H9 (cell line): ENCODE measurements around the gene ADGRG2. TPM values are rescaled to one million over a fixed set of nuclear protein-coding genes. Genes with fewer than 3 reads are reported as not detected.

Experiments
- DNase-seq: peaks from one replicate; pipeline ENCODE4 v3.0.0-alpha.2; 2017
- H2AFZ ChIP-seq: one replicate; pipeline ENCODE4 v1.6.1; 2013; ENCODE audit warnings: mild to moderate bottlenecking, low read length, control low read depth, moderate library complexity
- H2AK5ac ChIP-seq: 2 replicates; pipeline ENCODE4 v1.6.1; 2013; ENCODE audit warnings: low read length, control low read depth, mixed read lengths; ENCODE audit not compliant: insufficient read length
- H2BK120ac ChIP-seq: one replicate; pipeline ENCODE4 v1.6.1; 2013; ENCODE audit warnings: low read depth, mild to moderate bottlenecking, low read length, control low read depth, inconsistent platforms; ENCODE audit not compliant: poor library complexity, severe bottlenecking
- H2BK12ac ChIP-seq: 2 replicates; pipeline ENCODE4 v1.6.1; 2013; ENCODE audit warnings: low read length, control low read depth, mixed read lengths, low read depth; ENCODE audit not compliant: insufficient read length
- H2BK15ac ChIP-seq: 2 replicates; pipeline ENCODE4 v1.6.1; 2013; ENCODE audit warnings: low read depth, low read length, control low read depth
- H2BK20ac ChIP-seq: one replicate; pipeline ENCODE4 v1.6.1; 2013; ENCODE audit warnings: low read depth, mild to moderate bottlenecking, low read length, control low read depth, inconsistent platforms; ENCODE audit not compliant: poor library complexity, severe bottlenecking
- H2BK5ac ChIP-seq: 2 replicates; pipeline ENCODE4 v1.6.1; 2013; ENCODE audit warnings: low read length, control low read depth, mixed read lengths; ENCODE audit not compliant: insufficient read length
- H3K14ac ChIP-seq: 2 replicates; pipeline ENCODE4 v1.6.1; 2013; ENCODE audit warnings: low read length, control low read depth; ENCODE audit not compliant: insufficient read depth
- H3K18ac ChIP-seq: 2 replicates; pipeline ENCODE4 v1.6.1; 2013; ENCODE audit warnings: low read depth, mild to moderate bottlenecking, mixed read lengths, low read length, control low read depth; ENCODE audit not compliant: insufficient read length
- H3K23ac ChIP-seq: 2 replicates; pipeline ENCODE4 v1.6.1; 2013; ENCODE audit warnings: low read length, control low read depth, mixed read lengths, low read depth; ENCODE audit not compliant: insufficient read length
- H3K23me2 ChIP-seq: 2 replicates; pipeline ENCODE4 v1.6.1; 2013; ENCODE audit warnings: low read depth, mild to moderate bottlenecking, mixed read lengths, low read length, control low read depth; ENCODE audit not compliant: insufficient read length, poor library complexity, severe bottlenecking
- H3K27ac ChIP-seq: 2 replicates; pipeline ENCODE4 v1.5.1; 2013; ENCODE audit warnings: low read length, control low read depth, mixed read lengths, low read depth; ENCODE audit not compliant: insufficient read length
- H3K27me3 ChIP-seq: 2 replicates; pipeline ENCODE4 v1.6.1; 2013; ENCODE audit warnings: low read length, control low read depth, inconsistent platforms; ENCODE audit not compliant: insufficient read depth
- H3K4ac ChIP-seq: 2 replicates; pipeline ENCODE4 v1.6.1; 2013; ENCODE audit warnings: low read depth, mild to moderate bottlenecking, control low read depth, inconsistent platforms, low read length, moderate library complexity
- H3K4me1 ChIP-seq: 2 replicates; pipeline ENCODE4 v1.6.1; 2013; ENCODE audit warnings: low read length, control low read depth, inconsistent platforms; ENCODE audit not compliant: insufficient read depth
- H3K4me2 ChIP-seq: 2 replicates; pipeline ENCODE4 v1.6.1; 2013; ENCODE audit warnings: low read length, control low read depth, mixed read lengths; ENCODE audit not compliant: insufficient read length, insufficient read depth
- H3K56ac ChIP-seq: 2 replicates; pipeline ENCODE4 v1.6.1; 2013; ENCODE audit warnings: low read depth, mild to moderate bottlenecking, mixed read lengths, low read length, control low read depth; ENCODE audit not compliant: insufficient read length
- H3K79me1 ChIP-seq: 2 replicates; pipeline ENCODE4 v1.6.1; 2013; ENCODE audit warnings: low read depth, mild to moderate bottlenecking, moderate library complexity, low read length, control low read depth, inconsistent platforms; ENCODE audit not compliant: insufficient read depth, poor library complexity, severe bottlenecking
- H3K79me2 ChIP-seq: 2 replicates; pipeline ENCODE4 v1.6.1; 2013; ENCODE audit warnings: low read length, control low read depth, inconsistent platforms; ENCODE audit not compliant: insufficient read depth
- H3K9ac ChIP-seq: 2 replicates; pipeline ENCODE4 v1.6.1; 2013; ENCODE audit warnings: low read length, control low read depth, mixed read lengths; ENCODE audit not compliant: insufficient read length; ENCODE audit errors: extremely low read depth
- H3K9me3 ChIP-seq: one replicate; pipeline ENCODE4 v1.6.1; 2013; ENCODE audit warnings: low read depth, low read length, inconsistent platforms; ENCODE audit not compliant: control insufficient read depth
- H3T11ph ChIP-seq: one replicate; pipeline ENCODE4 v1.6.1; 2013; ENCODE audit warnings: mild to moderate bottlenecking, low read length, control low read depth, inconsistent platforms
- H4K20me1 ChIP-seq: one replicate; pipeline ENCODE4 v1.6.1; 2013; ENCODE audit not compliant: control insufficient read depth, insufficient read length, insufficient read depth
- H4K5ac ChIP-seq: 2 replicates; pipeline ENCODE4 v1.6.1; 2013; ENCODE audit warnings: low read depth, mild to moderate bottlenecking, mixed read lengths, low read length, control low read depth; ENCODE audit not compliant: insufficient read length
- H4K8ac ChIP-seq: replicated peaks from 2 replicates; pipeline ENCODE4 v1.6.1; 2013; ENCODE audit warnings: low read length, control low read depth, mixed read lengths, low read depth; ENCODE audit not compliant: insufficient read length
- H4K91ac ChIP-seq: 2 replicates; pipeline ENCODE4 v1.6.1; 2013; ENCODE audit warnings: low read depth, mild to moderate bottlenecking, moderate library complexity, mixed read lengths, low read length, control low read depth; ENCODE audit not compliant: insufficient read length
- H3K27ac Mint-ChIP-seq, 3 experiments: 2 replicates in 2 of 3; 3 replicates in 1 of 3; pipeline ENCODE4 v1.8.0; 2020 to 2021; ENCODE audit warnings: mixed read lengths in 3 of 3, mild to moderate bottlenecking in 1 of 3, moderate library complexity in 1 of 3
- H3K27me3 Mint-ChIP-seq: 2 replicates; pipeline ENCODE4 v1.8.0; 2021; ENCODE audit warnings: low read depth, mild to moderate bottlenecking, moderate library complexity, mixed read lengths
- H3K36me3 Mint-ChIP-seq, 3 experiments: 2 replicates in 2 of 3; 3 replicates in 1 of 3; pipeline ENCODE4 v1.8.0; 2020 to 2021; ENCODE audit warnings: low read depth in 3 of 3, mixed read lengths in 3 of 3; ENCODE audit not compliant: insufficient read depth in 1 of 3
- H3K4me1 Mint-ChIP-seq, 2 experiments: 2 replicates each; pipeline ENCODE4 v1.8.0; 2020; ENCODE audit warnings: mixed read lengths in 2 of 2
- H3K4me3 Mint-ChIP-seq, 2 experiments: 2 replicates in 1 of 2; 3 replicates in 1 of 2; pipeline ENCODE4 v1.8.0; 2020 to 2021; ENCODE audit warnings: mild to moderate bottlenecking in 2 of 2, mixed read lengths in 2 of 2, moderate library complexity in 1 of 2
- H3K9me3 Mint-ChIP-seq, 2 experiments: 2 replicates in 1 of 2; 3 replicates in 1 of 2; pipeline ENCODE4 v1.8.0; 2020; ENCODE audit warnings: mild to moderate bottlenecking in 2 of 2, mixed read lengths in 2 of 2, moderate library complexity in 1 of 2
- CTCF ChIP-seq: fragments of 200-600 bp; sonication (generic); conservative IDR thresholded peaks from 3 replicates; pipeline ENCODE4 v1.8.0; 2021; ENCODE audit warnings: antibody characterized with exemption, mild to moderate bottlenecking
- WGBS: extraction: QIAGEN DNeasy Blood & Tissue Kit; methylation state at CpG from one replicate; pipeline ENCODE4 v1.1.7; 2013; ENCODE audit warnings: missing lambda C conversion rate, low lambda C conversion rate, mixed read lengths; ENCODE audit not compliant: insufficient read length; ENCODE audit errors: extremely low coverage; 5-methylcytosine and 5-hydroxymethylcytosine counted together
- total RNA-seq: library from RNA; stranded (reverse); gene quantifications from 2 replicates; pipeline ENCODE4 v1.2.1, GENCODE V29; 2021

The ADGRG2 gene
- total RNA-seq, 1 experiment from 2014 or later: 6.8 TPM

- peaks cover 43 to 53% of the 10 kb centered on the region in 2 experiments for H3K9me3 Mint-ChIP-seq
- H3K4me1 Mint-ChIP-seq: peaks cover 10 to 13% of the 10 kb centered on the region in 2 experiments
- H3K56ac ChIP-seq: no peak overlapping the region
- no peak overlapping the region for H3T11ph ChIP-seq
- no peaks in the 10 kb centered on the region for H4K20me1 ChIP-seq
- H2BK120ac ChIP-seq: no peak overlapping the region
- no peak overlapping the region for H4K5ac ChIP-seq
- no peak overlapping the region for H4K8ac ChIP-seq
- no peak overlapping the region for H3K4me2 ChIP-seq
- H3K23ac ChIP-seq: no peak overlapping the region
- H3K79me2 ChIP-seq: no peaks in the 10 kb centered on the region
- H2BK12ac ChIP-seq: no peak overlapping the region
- H3K79me1 ChIP-seq: no peaks in the 10 kb centered on the region
- H4K91ac ChIP-seq: no peak overlapping the region
- no peak overlapping the region for H2BK20ac ChIP-seq
- peaks cover 17% of the 10 kb centered on the region for H3K9me3 ChIP-seq
- WGBS: no CpG with 5 or more reads among the region's 7 CpGs
- no peak overlapping the region for H2AFZ ChIP-seq
- DNase-seq: no peak
- no peak overlapping the region for H3K14ac ChIP-seq
- H3K9ac ChIP-seq: no peak overlapping the region
- peaks cover 4% of the 10 kb centered on the region; the same call in 1 of the 2 replicates for H3K4me1 ChIP-seq
- no peak overlapping the region for H2AK5ac ChIP-seq
- no peak overlapping the region for H3K4me3 Mint-ChIP-seq
- H2BK5ac ChIP-seq: no peak overlapping the region
- H3K18ac ChIP-seq: no peak overlapping the region
- no peak overlapping the region; a peak in 1 of 7 replicates for H3K27ac Mint-ChIP-seq
- TF ChIP-seq CTCF: no peak
- peaks cover 2 to 10% (median 6%) of the 10 kb centered on the region in 3 experiments; a peak in 3 of 7 replicates for H3K36me3 Mint-ChIP-seq
- H3K4ac ChIP-seq: no peak overlapping the region
- H2BK15ac ChIP-seq: no peak overlapping the region
- no peaks in the 10 kb centered on the region for H3K27me3 Mint-ChIP-seq
- H3K27me3 ChIP-seq: no peaks in the 10 kb centered on the region
- no peaks in the 10 kb centered on the region for H3K23me2 ChIP-seq
- no peak overlapping the region for H3K27ac ChIP-seq
These were observed 129.4 kb downstream of the ADGRG2 start for GRCh38 chrX:18992829-18993228.
